ENCODE data around the gene GTPBP1.

Gene GTPBP1

GRCh38 chr22:38704654-38705234 lies 1.0 kb upstream of the GTPBP1 start:
- no peak for DNase-seq

DNA sequence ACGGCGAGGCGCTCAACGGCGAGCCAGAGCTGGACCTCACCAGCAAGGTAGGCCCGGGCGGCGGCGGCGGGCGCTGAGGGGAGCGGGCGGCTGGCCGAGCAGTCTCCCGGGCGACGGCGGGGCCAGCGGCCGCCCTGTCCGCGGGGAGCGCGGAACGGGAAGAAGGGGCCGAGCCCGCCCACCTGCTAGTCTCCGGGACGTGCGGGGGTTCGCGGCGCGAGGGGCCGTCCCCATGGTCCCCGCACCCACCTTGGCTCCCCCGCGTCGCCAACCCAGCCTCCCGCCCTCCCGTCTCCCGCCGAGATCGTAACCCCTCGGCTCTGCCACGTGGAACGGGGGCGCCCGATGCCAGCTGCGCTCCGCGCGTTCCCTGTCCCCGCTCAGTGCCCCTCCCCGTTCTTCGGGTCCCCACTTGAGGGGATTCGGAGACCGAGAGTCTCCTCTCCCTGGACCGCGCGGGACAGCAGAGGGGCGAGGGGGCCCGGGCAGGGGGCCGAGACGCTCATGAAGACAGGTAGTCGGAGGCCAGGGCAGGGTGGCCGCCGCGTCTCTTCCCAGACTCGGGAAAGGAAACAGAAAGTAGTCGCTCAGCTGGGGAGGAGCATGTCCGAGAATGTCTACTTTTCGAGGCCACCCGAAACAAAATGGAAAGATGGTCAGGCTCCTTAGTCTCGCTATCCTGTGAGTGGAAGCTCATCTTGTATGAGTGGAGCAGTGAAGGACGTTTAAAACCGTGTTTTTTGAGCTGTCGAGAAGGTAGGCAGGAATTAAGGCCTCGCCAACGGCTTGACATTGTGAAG lies 557 bp downstream of the GTPBP1 start:
- no peak for DNase-seq

GRCh38 chr22:38706901-38707195 lies 1.1 kb downstream of the GTPBP1 start:
- no peak for DNase-seq

DNA sequence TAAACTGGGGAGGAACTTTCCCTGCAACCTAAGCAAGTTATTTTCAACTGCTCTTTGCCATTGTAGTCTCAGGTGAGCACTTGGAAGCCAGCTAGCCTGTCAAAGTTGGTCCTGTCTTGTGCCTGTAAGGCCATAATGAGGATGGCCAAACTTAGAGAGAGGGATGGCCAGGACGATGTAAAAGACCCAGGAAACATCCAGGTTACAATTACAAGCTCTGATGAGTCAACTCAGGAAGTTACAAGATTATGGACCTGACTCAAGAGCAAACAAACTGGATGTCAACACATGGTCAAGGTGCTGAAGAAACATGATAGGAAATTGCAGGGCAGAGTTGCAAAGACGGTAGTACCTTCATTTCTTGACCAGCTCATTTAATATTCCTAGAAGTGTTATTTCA lies 1.6 kb downstream of the GTPBP1 start:
- no peak for DNase-seq

- DNase-seq, result no peak
Measured at GRCh38 chr22:38707984-38708383, 2.2 kb downstream of the GTPBP1 start.

GRCh38 chr22:38709306-38709705 lies 3.6 kb downstream of the GTPBP1 start:
- no peak for DNase-seq

GRCh38 chr22:38710351-38710750 lies 4.6 kb downstream of the GTPBP1 start:
- DNase-seq, result no peak

DNA sequence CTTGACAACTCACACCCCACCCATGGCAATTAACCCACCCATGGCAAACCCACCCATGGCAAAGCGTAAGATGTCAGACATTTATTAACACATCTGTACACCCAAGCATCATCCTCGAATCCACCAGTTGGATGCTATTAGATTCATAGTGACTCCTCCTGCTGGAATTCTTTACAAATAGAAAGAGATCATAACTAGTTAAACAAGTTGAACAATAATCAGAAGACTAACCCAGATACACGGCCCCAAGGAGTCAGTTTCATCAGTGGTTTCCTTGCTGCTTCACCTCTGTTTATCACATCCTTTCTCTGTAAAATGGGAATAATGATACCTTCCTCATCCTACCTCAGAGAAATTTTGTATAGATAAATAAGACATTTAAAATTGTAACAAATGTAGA lies 5.1 kb downstream of the GTPBP1 start:
- DNase-seq, result no peak

- DNase-seq, result no peak
Measured at GRCh38 chr22:38712486-38713207, 6.9 kb downstream of the GTPBP1 start.

DNA sequence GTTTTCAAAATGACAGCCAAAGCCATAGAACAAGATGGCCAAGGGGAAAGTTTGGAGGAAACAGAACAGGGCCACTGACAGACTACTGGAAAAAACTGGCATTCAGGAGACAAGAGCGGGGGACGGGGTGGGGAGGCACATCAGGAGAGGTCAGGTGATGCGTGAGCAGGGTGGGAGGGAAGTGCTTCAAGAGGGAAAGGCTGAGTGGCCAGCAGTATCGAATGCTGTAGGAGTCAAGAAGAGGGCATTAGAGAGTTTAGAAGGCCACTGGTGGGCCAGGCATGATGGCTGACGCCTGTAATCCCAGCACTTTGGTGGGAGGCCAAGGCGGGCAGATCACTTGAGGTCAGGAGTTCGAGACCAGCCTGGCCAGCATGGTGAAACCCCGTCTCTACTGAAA lies 8.2 kb downstream of the GTPBP1 start:
- no peak for DNase-seq

DNA sequence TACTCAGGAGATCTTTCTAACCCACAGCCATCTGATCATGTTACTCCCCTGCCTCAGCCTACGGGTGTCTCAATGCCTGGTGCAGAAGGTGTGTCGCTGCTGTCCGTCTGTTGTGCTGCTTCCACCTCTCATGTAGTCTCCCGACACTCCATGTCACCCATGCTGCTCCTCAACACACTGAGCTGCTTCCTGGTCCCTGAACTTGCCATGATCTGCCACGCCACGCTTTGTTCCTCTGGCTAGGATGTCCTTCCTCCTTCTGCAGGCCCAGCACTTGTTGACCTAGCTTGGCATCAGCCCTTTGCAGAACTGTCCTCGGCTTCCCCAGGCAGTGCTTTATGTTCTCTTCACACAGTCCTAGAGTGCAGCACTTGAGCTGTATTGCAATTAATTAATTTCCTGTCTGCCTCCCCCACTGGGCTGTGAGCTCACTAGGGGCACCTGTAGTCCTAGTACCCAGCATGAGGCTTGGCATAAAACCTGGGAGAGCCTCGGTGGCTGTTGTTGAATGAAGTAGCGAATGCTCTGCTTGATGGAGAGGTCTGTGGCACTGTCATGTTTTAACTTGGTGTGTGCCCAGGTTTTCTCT lies 9.5 kb downstream of the GTPBP1 start:
- no peak for DNase-seq

GRCh38 chr22:38715852-38716251 lies 10.1 kb downstream of the GTPBP1 start:
- no peak for DNase-seq

- no peak for DNase-seq
Measured at GRCh38 chr22:38716271-38716670, 10.5 kb downstream of the GTPBP1 start.

DNA sequence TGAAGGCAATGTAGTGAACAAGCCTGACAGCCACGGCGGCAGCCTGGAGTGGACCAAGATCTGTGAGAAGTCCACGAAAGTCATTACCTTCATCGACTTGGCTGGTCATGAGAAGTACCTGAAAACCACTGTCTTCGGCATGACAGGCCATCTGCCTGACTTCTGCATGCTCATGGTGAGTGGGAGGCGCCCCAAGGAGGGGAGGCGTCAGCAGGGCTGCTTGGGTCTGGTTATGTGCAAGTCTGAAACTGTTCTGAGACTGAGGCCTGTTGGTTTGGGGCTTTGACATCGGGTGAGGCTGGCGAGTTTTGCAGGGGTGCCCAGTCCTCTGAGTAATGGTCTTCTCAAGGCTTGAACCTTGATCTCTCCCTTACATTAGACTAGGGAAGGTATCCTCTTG lies 11.1 kb downstream of the GTPBP1 start:
- DNase-seq, result no peak

GRCh38 chr22:38717244-38717643 lies 11.5 kb downstream of the GTPBP1 start:
- no peak for DNase-seq

GRCh38 chr22:38718414-38718813 lies 12.7 kb downstream of the GTPBP1 start:
- DNase-seq, result peak in 1 of 2 donors; percentile 29

DNA sequence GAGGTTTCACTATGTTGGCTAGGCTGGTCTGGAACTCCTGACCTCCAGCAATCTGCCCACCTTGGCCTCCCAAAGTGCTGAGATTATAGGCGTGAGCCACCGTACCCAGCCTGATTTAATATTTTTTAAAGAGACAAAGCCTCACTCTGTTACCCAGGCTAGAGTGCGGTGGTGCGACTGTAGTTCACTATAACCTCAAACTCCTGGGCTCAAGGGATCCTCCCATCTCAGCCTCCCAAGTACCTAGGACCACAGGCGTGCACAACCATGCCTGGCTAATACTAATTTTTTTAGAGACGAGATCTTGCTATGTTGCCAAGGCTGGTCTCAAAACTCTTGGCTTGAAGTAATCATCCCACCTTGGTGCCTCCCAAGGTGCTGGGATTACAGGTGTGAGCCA lies 13.5 kb downstream of the GTPBP1 start:
- no peak for DNase-seq

DNA sequence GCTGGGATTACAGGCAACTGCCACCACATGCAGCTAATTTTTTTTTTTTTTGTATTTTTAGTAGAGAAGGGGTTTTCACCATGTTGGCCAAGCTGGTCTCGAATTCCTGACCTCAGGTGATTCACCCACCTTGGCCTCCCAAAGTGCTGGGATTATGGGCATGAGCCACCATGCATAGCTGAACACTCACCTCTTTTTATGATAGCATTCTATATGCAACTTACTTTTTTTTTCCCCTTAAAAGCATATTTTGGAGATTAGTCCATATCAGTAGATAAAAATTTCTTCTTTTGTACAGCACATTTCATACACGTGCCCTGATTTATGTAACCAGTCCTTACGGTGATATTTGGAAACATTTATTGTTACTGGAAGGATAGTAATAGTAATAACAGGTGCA lies 14.6 kb downstream of the GTPBP1 start:
- no peak for DNase-seq

GRCh38 chr22:38721551-38721950 lies 15.8 kb downstream of the GTPBP1 start:
- no peak for DNase-seq

- no peak for DNase-seq
Measured at GRCh38 chr22:38724176-38724575, 18.4 kb downstream of the GTPBP1 start.

DNA sequence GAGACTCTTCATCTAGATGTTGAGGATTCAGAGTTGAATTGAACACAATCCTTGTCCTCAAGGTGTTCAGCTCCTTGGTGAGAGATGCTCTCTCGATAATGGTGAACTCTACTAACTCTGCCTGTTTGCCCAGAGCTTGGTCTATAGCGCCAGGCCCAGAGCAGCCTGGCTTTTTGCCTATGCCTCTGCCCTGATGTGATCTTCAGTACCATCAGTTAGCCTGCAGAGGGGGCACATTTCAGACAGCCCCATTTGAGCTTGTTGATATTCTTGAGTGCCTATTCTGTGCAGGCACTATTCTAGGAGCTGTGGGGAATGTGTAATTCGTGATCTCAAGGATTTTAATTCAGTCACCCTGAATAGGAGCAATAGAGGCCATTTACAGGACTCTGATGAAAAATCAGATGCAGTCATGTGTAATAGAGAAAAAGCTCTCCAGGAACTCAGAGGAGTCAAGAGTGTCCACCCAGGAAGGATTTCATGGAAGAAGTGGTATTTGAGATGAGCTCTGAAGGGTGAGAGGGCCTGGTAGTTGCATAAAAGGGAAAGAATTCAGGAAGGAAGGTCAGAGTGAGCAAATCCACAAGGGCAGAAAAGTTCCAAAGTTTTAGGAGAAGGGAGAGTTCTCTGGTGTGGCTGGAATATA lies 19.3 kb downstream of the GTPBP1 start:
- DNase-seq, result peak; percentile 51 to 58

DNA sequence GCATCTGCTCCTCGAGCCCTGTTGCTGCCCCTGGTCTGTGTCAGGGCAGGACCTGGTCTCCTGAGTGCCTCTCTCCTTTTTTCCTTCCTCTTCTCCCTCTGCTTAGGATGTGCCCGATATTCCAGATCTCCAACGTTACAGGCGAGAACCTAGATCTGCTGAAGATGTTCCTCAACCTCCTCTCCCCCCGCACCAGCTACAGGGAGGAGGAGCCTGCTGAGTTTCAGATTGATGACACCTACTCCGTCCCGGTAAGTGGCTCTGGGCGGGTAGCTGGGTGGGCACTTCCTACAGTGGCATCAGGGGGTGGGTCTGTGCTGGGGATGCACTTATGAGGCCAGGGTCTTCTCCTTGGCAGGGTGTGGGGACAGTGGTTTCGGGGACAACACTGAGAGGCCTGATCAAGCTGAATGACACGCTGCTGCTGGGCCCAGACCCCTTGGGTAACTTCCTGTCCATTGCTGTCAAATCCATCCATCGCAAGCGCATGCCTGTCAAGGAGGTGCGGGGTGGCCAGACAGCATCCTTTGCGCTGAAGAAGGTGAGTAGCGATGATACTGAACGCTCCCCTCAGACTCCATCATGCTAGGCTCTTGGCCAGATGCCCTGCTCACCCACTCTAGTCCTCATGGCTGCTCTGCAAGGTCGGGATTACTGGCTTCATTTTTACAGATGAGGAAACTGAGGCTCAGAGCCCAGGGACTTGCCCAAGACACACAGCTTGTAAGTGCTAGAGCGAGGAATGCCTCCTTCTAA lies 20.3 kb downstream of the GTPBP1 start:
- no peak for DNase-seq

GRCh38 chr22:38727123-38727522 lies 21.4 kb downstream of the GTPBP1 start:
- DNase-seq, result no peak

Data from hippocampal formation (tissue), 2 donors.